Right lobe of liver (tissue), 6 donors: ENCODE results near the gene GTF2H3. TPM values are rescaled to one million over a fixed set of nuclear protein-coding genes. Genes with fewer than 3 reads are reported as not detected.

Source experiments
- ATAC-seq, 4 donors: fragments of 200-7000 bp; cut with Tn5 transposase; one replicate each; pipeline ENCODE4 v1.9.1; 2020; ENCODE audit warnings: mild to moderate bottlenecking in 4 of 4, moderate library complexity in 4 of 4
- DNase-seq, 3 donors: peaks; one replicate each; pipeline ENCODE4 v3.0.0-alpha.2; 2020
- H3K27ac ChIP-seq, 3 donors: fragments of 200-600 bp; one replicate each; pipeline ENCODE4 v1.8.0; 2022
- H3K27me3 ChIP-seq, 2 donors: fragments of 200-600 bp; one replicate each; pipeline ENCODE4 v1.8.0; 2022
- H3K36me3 ChIP-seq, 4 donors: fragments of 200-600 bp; sonication (generic) in 1 of 4; one replicate each; pipeline versions ENCODE4 v1.5.1 to v1.8.0; 2017 to 2022; ENCODE audit warnings: control low read depth in 1 of 4
- H3K4me1 ChIP-seq, 4 donors: fragments of 200-600 bp; sonication (generic) in 1 of 4; one replicate each; pipeline versions ENCODE4 v1.5.1 to v1.8.0; 2017 to 2022; ENCODE audit warnings: control low read depth in 1 of 4
- H3K4me3 ChIP-seq, 3 donors: fragments of 200-600 bp; one replicate each; pipeline ENCODE4 v1.8.0; 2022
- H3K9me3 ChIP-seq, 4 donors: fragments of 200-600 bp; sonication (generic) in 1 of 4; one replicate each; pipeline versions ENCODE4 v1.5.1 to v1.8.0; 2017 to 2022; ENCODE audit warnings: control low read depth in 1 of 4
- CTCF ChIP-seq, 4 donors: fragments of 200-600 bp in 3 of 4; fragments of 450-650 bp in 1 of 4; IDR thresholded peaks; one replicate each; pipeline versions ENCODE4 v1.5.1 to v1.8.0; 2016 to 2022; ENCODE audit warnings: antibody characterized with exemption in 4 of 4, mild to moderate bottlenecking in 2 of 4
- POLR2A ChIP-seq: fragments of 450-650 bp; IDR thresholded peaks from one replicate; pipeline ENCODE4 v1.6.1; 2017; ENCODE audit warnings: antibody characterized with exemption, mild to moderate bottlenecking
- WGBS: methylation state at CpG from one replicate; pipeline ENCODE4 v1.1.6; 2018; ENCODE audit warnings: low coverage, low lambda C conversion rate; ENCODE audit not compliant: insufficient coverage; ENCODE audit errors: missing lambda C conversion rate; 5-methylcytosine and 5-hydroxymethylcytosine counted together
- intact Hi-C, 2 donors: fragments of 100-400 bp; cut with DNase I; formaldehyde crosslinking; loops; one replicate each; pipeline versions ENCODE4 v1.11.2 to v1.14.1; 2022
- total RNA-seq, 6 experiments: library from RNA; depleted of rRNA in 2 of 6; stranded (reverse); fragments of >200 nt in 2 of 6; fragmentation: NEBNext Ultra II Directional in 3 of 6; extraction: Animal tissue kit (Norgen Biotek cat#: 25700) in 3 of 6; gene quantifications; one replicate each; pipeline versions ENCODE4 v1.1.0 to v1.2.4, GENCODE V29; 2016 to 2023
- donor health status: DM: no; HTN: yes; CAD: no.
- donor health status: DM: no; HTN: no; CAD: no.
- donor health status: DM: no; HTN: no; CAD: no.
- donor health status: DM: no; HTN: yes; CAD: no.
- donor health status: DM: no; HTN: yes; CAD: no.

The GTF2H3 gene
- total RNA-seq, 6 experiments from 2014 or later, result 10.9 to 15.6 (median 13.9) TPM

GRCh38 chr12:123621619-123622530 lies 11.8 kb upstream of the GTF2H3 start:
- no peaks in the 10 kb centered on the region for H3K4me1 ChIP-seq
- ATAC-seq (no peak), DNase-seq (no peak)
- no peak overlapping the region for H3K27ac ChIP-seq
- H3K4me3 ChIP-seq, result no peak overlapping the region
- TF ChIP-seq CTCF (IDR thresholded peaks at IDR 0.05) (no peak), POLR2A (no peak)
- WGBS, result 68% methylated on average over 13 of the region's 15 CpGs
- H3K9me3 ChIP-seq, result no peaks in the 10 kb centered on the region
- H3K27me3 ChIP-seq, result no peaks in the 10 kb centered on the region
- H3K36me3 ChIP-seq, result peaks cover 0 to 86% (median 36%) of the 10 kb centered on the region in 4 donors
- intact Hi-C loops, result no loop called here

- Histone ChIP-seq H3K27me3 (no peaks in the 10 kb centered on the region), H3K4me3 (peak overlapping the region; percentile 89 to 96 (median 91)), H3K9me3 (no peaks in the 10 kb centered on the region), H3K4me1 (peaks cover 0 to 10% (median 5%) of the 10 kb centered on the region in 4 donors), H3K36me3 (peaks cover 0 to 23% (median 5%) of the 10 kb centered on the region in 4 donors), H3K27ac (peak overlapping the region; percentile 25 to 64 (median 55))
- 8% methylated on average over 19 of the region's 19 CpGs for WGBS
- ATAC-seq (no peak), DNase-seq (no peak)
- no peak for TF ChIP-seq POLR2A
- no peak for TF ChIP-seq CTCF (IDR thresholded peaks at IDR 0.05)
- intact Hi-C loops, result no loop called here
Observed at GRCh38 chr12:123634142-123634561, 523 bp downstream of the GTF2H3 start.

- Histone ChIP-seq H3K4me3 (no peak overlapping the region), H3K4me1 (no peaks in the 10 kb centered on the region), H3K27ac (no peak overlapping the region), H3K36me3 (peaks cover 0 to 42% (median 5%) of the 10 kb centered on the region in 4 donors), H3K9me3 (no peaks in the 10 kb centered on the region), H3K27me3 (no peaks in the 10 kb centered on the region)
- WGBS, result 90% methylated on average over 7 of the region's 7 CpGs
- ATAC-seq (no peak), DNase-seq (no peak)
- no peak for TF ChIP-seq POLR2A
- TF ChIP-seq CTCF (IDR thresholded peaks at IDR 0.05), result no peak
- intact Hi-C loops, result no loop called here
Observed at GRCh38 chr12:123643911-123644310, 10.3 kb downstream of the GTF2H3 start.

GRCh38 chr12:123645380-123645779 lies 11.8 kb downstream of the GTF2H3 start:
- Histone ChIP-seq H3K27ac (no peak overlapping the region), H3K9me3 (no peaks in the 10 kb centered on the region), H3K36me3 (peaks cover 0 to 51% (median 5%) of the 10 kb centered on the region in 4 donors), H3K4me1 (no peaks in the 10 kb centered on the region), H3K27me3 (no peaks in the 10 kb centered on the region), H3K4me3 (no peak overlapping the region)
- ATAC-seq (no peak), DNase-seq (no peak)
- WGBS, result 90% methylated on average over 3 of the region's 3 CpGs
- intact Hi-C loops, result no loop called here
- TF ChIP-seq CTCF (IDR thresholded peaks at IDR 0.05) (no peak), POLR2A (no peak)
